ENCODE measurements around the gene NCAPD3.

DNA sequence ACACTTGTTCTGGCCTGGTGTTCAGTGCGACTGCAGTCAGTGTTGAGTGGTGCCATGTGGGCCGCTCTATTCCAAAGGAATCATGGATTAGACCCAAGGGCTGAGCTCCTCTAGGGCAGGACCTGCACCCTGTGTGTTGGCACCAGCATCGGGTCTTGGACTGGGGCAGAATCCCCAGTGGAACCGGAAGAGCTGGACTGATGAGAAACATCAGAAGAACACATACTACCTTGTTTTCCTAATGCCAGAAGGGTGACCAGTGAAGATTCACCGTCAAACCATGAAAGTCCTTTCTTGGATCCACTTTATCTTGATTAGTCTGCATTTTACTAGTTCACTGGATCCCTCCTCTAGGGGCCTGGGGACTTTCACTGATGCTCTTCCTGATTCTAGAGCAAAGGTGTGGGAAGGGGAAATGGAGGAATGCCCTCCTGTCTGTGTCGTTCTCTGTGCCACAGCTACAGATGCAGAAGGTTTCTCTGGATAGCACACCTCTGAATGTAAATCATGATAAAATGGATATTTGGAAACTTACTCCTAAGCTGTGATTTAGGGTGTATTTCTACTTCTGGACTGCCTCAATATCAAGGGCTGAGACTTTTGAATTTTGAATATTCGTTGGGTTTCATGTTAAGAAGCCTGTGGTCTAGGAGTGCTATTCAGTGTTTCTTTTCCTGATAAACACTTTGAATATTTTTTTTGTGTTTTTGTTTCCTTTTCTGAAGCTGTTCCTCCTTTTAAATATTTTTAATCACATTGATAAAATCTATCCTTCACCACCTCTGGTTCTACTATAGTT, 41.4 kb upstream of the NCAPD3 start:
- TF ChIP-seq POLR2A (IDR thresholded peaks at IDR 0.05; ENCODE audit: insufficient read depth in 1 of 2, low read depth in 2 of 2, low read length in 2 of 2) (no peak), ZNF652 (CRISPR knock-in tag; IDR thresholded peaks at IDR 0.05; ENCODE audit: borderline replicate concordance, low read depth) (no peak), ZNF124 (CRISPR knock-in tag; IDR thresholded peaks at IDR 0.05) (no peak), CEBPB (IDR thresholded peaks at IDR 0.05; ENCODE audit: borderline replicate concordance, low read depth, low read length) (no peak), SNAPC2 (CRISPR knock-in tag; IDR thresholded peaks at IDR 0.05) (no peak), ESRRA (CRISPR knock-in tag; IDR thresholded peaks at IDR 0.05; ENCODE audit: low read depth) (no peak), ZNF256 (CRISPR knock-in tag; conservative IDR thresholded peaks at IDR 0.05) (no peak), NR1H2 (CRISPR knock-in tag; IDR thresholded peaks at IDR 0.05; ENCODE audit: borderline replicate concordance, low read depth) (no peak), MXI1 (IDR thresholded peaks at IDR 0.05; ENCODE audit: borderline replicate concordance, low read depth, low read length) (no peak), POLR2AphosphoS5 (IDR thresholded peaks at IDR 0.05; ENCODE audit: low read depth, low read length) (no peak)
- TF ChIP-seq, protein P1, sequence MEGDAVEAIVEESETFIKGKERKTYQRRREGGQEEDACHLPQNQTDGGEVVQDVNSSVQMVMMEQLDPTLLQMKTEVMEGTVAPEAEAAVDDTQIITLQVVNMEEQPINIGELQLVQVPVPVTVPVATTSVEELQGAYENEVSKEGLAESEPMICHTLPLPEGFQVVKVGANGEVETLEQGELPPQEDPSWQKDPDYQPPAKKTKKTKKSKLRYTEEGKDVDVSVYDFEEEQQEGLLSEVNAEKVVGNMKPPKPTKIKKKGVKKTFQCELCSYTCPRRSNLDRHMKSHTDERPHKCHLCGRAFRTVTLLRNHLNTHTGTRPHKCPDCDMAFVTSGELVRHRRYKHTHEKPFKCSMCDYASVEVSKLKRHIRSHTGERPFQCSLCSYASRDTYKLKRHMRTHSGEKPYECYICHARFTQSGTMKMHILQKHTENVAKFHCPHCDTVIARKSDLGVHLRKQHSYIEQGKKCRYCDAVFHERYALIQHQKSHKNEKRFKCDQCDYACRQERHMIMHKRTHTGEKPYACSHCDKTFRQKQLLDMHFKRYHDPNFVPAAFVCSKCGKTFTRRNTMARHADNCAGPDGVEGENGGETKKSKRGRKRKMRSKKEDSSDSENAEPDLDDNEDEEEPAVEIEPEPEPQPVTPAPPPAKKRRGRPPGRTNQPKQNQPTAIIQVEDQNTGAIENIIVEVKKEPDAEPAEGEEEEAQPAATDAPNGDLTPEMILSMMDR (CRISPR knock-in tag; IDR thresholded peaks at IDR 0.05) = no peak
- TF ChIP-seq, protein P2, sequence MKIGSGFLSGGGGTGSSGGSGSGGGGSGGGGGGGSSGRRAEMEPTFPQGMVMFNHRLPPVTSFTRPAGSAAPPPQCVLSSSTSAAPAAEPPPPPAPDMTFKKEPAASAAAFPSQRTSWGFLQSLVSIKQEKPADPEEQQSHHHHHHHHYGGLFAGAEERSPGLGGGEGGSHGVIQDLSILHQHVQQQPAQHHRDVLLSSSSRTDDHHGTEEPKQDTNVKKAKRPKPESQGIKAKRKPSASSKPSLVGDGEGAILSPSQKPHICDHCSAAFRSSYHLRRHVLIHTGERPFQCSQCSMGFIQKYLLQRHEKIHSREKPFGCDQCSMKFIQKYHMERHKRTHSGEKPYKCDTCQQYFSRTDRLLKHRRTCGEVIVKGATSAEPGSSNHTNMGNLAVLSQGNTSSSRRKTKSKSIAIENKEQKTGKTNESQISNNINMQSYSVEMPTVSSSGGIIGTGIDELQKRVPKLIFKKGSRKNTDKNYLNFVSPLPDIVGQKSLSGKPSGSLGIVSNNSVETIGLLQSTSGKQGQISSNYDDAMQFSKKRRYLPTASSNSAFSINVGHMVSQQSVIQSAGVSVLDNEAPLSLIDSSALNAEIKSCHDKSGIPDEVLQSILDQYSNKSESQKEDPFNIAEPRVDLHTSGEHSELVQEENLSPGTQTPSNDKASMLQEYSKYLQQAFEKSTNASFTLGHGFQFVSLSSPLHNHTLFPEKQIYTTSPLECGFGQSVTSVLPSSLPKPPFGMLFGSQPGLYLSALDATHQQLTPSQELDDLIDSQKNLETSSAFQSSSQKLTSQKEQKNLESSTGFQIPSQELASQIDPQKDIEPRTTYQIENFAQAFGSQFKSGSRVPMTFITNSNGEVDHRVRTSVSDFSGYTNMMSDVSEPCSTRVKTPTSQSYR (CRISPR knock-in tag; IDR thresholded peaks at IDR 0.05; ENCODE audit: borderline replicate concordance) = no peak
- TF ChIP-seq, protein P3, sequence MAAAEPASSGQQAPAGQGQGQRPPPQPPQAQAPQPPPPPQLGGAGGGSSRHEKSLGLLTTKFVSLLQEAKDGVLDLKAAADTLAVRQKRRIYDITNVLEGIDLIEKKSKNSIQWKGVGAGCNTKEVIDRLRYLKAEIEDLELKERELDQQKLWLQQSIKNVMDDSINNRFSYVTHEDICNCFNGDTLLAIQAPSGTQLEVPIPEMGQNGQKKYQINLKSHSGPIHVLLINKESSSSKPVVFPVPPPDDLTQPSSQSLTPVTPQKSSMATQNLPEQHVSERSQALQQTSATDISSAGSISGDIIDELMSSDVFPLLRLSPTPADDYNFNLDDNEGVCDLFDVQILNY (CRISPR knock-in tag; conservative IDR thresholded peaks at IDR 0.05) = no peak
- TF ChIP-seq, protein P4, sequence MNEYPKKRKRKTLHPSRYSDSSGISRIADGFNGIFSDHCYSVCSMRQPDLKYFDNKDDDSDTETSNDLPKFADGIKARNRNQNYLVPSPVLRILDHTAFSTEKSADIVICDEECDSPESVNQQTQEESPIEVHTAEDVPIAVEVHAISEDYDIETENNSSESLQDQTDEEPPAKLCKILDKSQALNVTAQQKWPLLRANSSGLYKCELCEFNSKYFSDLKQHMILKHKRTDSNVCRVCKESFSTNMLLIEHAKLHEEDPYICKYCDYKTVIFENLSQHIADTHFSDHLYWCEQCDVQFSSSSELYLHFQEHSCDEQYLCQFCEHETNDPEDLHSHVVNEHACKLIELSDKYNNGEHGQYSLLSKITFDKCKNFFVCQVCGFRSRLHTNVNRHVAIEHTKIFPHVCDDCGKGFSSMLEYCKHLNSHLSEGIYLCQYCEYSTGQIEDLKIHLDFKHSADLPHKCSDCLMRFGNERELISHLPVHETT (CRISPR knock-in tag; conservative IDR thresholded peaks at IDR 0.05) = no peak
